GM18499 (cell line): Measurements from ENCODE around the gene EIF4E1B.

ENCODE experiments used
- ATAC-seq: cut with Tn5 transposase; IDR thresholded peaks from one replicate; pipeline ENCODE4 v1.9.1; 2021; ENCODE audit warnings: moderate number of reproducible peaks; ENCODE audit not compliant: insufficient read depth, unreplicated experiment

Gene EIF4E1B

GRCh38 chr5:176625966-176626875 lies 4.3 kb upstream of the EIF4E1B start:
- no peak for ATAC-seq

GRCh38 chr5:176626876-176627236 lies 3.6 kb upstream of the EIF4E1B start:
- no peak for ATAC-seq

DNA sequence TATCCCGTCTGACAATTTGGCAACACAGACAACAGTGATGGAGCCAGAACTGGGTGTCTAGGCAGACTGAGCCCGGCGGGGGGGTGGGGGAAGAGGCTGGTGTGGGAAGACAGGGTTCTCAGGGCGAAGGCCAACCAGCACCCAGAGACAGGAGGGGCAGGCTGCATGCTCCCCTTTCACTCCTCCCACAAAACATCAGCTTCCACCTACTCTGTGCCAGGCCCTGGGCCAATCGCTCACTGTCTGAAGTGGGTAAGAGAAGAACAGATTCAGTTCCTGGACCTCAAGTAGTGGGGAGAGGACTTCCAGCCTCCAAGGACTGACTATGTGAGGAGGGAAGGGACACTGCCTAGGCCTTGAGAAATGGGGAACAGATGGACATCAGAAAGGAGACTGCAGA lies 2.9 kb upstream of the EIF4E1B start:
- ATAC-seq: no peak

GRCh38 chr5:176628406-176629228 lies 1.9 kb upstream of the EIF4E1B start:
- no peak for ATAC-seq

DNA sequence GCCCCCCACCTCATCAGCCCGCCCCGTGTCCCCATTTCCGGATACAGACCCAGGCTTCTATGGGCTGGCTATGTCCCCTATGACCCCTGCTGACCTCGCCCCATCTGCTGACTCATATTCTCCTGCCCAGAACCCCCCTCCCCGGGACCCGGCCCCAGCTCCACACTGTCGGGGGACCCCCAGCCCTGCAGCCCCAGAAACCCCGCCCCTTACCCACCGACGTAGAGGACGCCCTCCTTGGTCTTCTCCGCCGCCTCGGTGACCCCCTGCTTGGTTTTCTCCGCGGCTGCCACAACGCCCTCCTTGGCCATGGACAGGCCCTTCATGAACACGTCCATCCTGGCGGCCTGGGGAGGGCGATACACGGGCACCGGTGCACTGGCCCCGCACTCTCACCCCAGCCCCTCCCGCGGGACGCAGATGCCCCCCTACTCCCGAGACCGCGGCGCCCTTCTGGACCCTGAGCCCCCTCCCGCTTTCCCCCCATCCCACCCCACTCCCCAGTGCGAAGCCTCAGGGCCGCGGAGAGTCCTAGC lies 1.1 kb upstream of the EIF4E1B start:
- ATAC-seq: no peak

DNA sequence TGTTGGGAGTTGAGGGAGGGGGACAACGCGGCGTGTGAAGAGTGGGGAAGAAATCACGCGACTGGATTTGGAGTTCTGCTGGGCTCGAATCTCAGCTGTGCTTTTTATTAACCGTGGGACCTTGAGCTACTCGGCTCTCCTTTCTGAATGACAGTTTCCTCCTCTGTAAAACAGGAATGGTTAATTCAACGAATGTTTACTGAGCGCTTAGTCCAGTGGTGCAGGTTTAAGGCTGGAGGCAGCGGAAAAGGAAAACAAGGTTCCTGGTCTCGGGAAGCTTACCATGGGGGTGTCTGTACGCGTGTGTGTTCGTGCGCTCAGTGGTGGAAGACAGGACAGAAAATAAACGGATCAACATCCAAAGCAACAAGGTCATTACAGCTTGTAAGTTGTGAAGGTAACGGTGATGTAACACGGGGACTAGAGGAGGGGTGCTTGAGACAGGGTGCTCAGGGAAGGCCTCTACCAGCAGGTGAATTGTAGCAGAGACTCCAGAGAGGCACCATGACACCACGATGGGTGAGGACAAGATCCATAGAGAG lies 277 bp downstream of the EIF4E1B start:
- no peak for ATAC-seq

GRCh38 chr5:176631383-176632200 lies 1.1 kb downstream of the EIF4E1B start:
- no peak for ATAC-seq

GRCh38 chr5:176632745-176633144 lies 2.3 kb downstream of the EIF4E1B start:
- ATAC-seq: no peak

DNA sequence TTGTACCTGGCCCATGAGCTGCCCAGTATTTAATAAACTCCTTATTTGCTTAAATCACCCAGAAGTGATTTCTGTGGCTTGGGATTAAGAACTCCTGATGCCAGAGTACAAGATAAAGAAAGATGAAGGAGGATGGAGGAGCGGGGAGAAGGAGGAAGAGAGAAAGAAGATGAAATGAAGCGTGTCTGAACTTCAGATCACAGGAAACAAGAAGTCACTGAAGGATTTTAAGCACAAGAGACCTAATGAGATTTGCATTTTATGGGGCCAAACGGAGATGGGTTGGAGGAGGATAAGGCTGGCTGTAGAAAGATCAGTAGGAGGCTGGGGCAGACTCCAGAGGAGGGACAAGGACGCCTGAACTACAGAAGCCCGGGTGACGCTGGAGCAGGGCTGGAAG lies 3.1 kb downstream of the EIF4E1B start:
- no peak for ATAC-seq

DNA sequence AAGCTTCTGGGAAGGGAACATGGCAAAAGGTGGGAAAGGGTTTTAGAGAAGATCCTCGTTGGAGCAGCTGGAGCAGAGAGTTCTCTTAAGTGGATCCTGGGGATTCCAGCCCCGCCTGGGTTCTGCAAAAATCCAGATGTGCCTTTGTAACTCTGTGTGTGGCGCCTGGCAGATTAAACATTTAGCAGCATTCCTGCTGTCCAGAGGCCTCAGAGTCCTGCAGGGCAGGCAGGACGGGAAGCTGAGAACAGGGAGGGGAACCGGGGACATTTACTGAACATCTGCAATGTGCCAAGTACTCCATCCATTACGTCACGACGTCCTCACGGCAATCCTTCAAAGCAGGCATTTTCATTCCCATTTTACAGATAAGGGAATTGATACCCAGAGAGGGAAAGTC lies 6.0 kb downstream of the EIF4E1B start:
- ATAC-seq: no peak

- no peak for ATAC-seq
Observed at GRCh38 chr5:176637556-176637955, 7.1 kb downstream of the EIF4E1B start.

- ATAC-seq: no peak
Observed at GRCh38 chr5:176638437-176638836, 8.0 kb downstream of the EIF4E1B start.

DNA sequence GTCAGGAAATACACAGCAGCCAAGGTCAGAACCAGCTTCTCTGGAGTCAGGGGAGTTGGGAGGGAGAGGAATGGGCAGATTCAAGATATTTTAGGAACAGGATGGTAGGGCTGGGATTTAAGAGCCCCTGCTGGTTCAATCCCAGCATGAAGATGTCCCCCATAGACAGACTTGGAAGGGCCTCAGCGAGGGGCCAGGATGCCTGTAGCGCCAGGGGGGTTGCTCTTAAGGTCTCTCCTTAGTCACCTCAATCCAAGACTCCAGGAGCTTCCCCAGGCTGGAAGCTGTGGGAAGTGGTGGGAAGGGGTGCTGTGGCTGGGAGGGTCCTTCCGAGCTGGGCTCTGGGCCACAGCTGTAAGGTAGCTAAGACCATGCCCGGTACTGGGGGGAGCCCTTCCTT lies 8.7 kb downstream of the EIF4E1B start:
- no peak for ATAC-seq

DNA sequence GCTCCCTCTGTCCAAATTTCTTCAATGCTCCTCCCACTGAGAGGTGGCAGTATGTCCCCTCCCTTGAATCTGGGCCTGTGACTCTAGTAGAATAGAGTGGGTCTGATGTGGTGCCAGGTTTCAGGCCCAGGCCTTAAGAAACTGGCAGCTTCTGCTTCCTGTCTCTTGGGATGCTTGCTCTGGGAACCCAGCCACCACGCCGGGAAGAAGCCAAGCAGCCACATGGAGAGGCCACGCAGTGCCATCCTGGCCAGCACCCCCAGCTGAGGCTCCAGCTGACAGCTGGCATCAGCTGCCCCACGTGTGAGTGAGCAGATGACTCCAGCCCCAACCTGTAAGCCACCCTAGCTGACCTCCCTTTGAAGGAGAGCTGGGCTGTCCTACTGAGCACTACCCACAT lies 9.5 kb downstream of the EIF4E1B start:
- ATAC-seq: no peak

- ATAC-seq: no peak
Observed at GRCh38 chr5:176640616-176641015, 10.1 kb downstream of the EIF4E1B start.

DNA sequence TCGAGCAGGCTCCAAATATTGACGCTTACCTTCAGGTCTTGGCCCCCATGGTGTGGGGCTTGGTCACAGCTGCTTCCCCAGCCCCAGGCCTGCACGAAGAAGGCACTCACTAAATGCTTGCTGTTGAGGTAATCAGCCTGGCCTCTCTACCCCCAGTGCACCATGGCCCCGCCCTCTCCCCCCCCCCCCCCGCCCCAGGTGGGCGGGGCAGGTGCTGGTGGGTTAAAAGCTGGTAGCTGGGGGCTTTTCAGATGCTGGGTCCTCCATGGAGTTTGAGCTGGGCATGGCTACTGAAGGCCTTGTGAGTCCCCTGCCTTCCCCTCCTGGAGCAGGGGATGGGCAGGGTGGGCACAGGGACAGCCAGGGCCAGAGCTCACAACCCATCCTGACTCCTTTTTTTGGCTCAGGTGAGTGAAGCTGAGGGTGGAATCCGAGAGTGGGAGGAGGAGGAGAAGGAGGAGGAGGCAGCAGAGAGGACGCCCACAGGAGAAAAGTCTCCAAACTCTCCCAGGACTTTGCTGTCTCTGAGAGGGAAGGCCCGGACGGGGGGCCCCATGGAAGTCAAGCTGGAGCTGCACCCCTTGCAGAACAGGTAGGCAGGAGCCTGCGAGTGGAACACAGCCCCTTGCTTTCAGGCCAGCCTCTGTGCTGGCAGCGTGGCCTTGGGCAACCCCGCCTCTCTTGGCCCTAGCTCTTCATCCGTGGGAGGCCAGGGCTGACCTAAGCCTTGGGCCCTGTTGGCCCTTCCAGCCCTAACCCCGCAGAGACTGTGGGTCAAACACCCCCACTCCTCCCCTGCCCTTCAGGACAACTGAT lies 12.4 kb downstream of the EIF4E1B start:
- no peak for ATAC-seq

GRCh38 chr5:176643491-176644219 lies 13.2 kb downstream of the EIF4E1B start:
- no peak for ATAC-seq

DNA sequence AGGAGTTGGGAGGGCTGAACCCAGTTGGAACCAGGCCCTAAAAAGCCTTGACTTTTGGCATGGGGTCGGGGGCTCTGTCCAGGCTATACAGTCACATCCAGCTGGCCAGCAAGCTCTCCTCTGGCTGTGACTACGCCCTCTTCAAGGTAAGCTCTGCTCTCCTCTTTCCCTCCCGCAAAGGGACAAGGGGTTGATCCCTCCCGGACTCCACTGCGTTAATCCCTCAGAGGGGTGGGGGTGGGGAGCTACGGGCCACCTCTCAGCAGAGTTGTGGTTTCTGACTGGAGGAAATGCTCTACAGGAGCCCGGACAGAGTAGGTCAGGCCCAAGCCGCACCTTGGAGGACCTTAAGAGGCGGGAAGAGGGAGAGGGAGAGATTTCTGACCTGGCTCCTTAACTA lies 13.8 kb downstream of the EIF4E1B start:
- no peak for ATAC-seq
